ENCODE measurements around the gene ITPK1. TPM values are rescaled to one million over a fixed set of nuclear protein-coding genes. Genes with fewer than 3 reads are reported as not detected.

Gene ITPK1
- total RNA-seq, 2 experiments from 2014 or later: 65.7 to 73.0 TPM

- ChIA-PET CTCF (interaction anchor here (1.1 kb wide), 1 partner anchor 58 kb away, joined by 3 read pairs; no protein-coding TSS in a partner anchor), POLR2A (interaction anchor here (0.6 kb wide), 1 partner anchor 220 kb away, joined by 3 read pairs; no protein-coding TSS in a partner anchor)
Measured at GRCh38 chr14:93056166-93056839, 59.4 kb downstream of the ITPK1 start.

GRCh38 chr14:93055651-93056115 is 60.0 kb downstream of the ITPK1 start:
- ChIA-PET POLR2A (no interaction called here), CTCF (interaction anchor here (1.1 kb wide), 1 partner anchor 58 kb away, joined by 3 read pairs; no protein-coding TSS in a partner anchor)

GRCh38 chr14:93054876-93055275 is 60.8 kb downstream of the ITPK1 start:
- CTCF ChIA-PET: no interaction called here
- POLR2A ChIA-PET: no interaction called here

- POLR2A ChIA-PET: no interaction called here
- CTCF ChIA-PET: no interaction called here
Measured at GRCh38 chr14:93054006-93054405, 61.7 kb downstream of the ITPK1 start.

- CTCF ChIA-PET: no interaction called here
- POLR2A ChIA-PET: interaction anchor here (0.6 kb wide), 1 partner anchor 59 kb away, joined by 3 read pairs; no protein-coding TSS in a partner anchor
Measured at GRCh38 chr14:93051600-93052546, 63.9 kb downstream of the ITPK1 start.

- POLR2A ChIA-PET: no interaction called here
- CTCF ChIA-PET: no interaction called here
Measured at GRCh38 chr14:93050761-93051160, 65.0 kb downstream of the ITPK1 start.

- ChIA-PET CTCF (no interaction called here), POLR2A (no interaction called here)
Measured at GRCh38 chr14:93049867-93050331, 65.8 kb downstream of the ITPK1 start.

- ChIA-PET CTCF (no interaction called here), POLR2A (no interaction called here)
Measured at GRCh38 chr14:93049315-93049714, 66.4 kb downstream of the ITPK1 start.

GRCh38 chr14:93048843-93049242 is 66.9 kb downstream of the ITPK1 start:
- ChIA-PET POLR2A (no interaction called here), CTCF (no interaction called here)

- CTCF ChIA-PET: no interaction called here
- POLR2A ChIA-PET: no interaction called here
Measured at GRCh38 chr14:93047661-93048060, 68.1 kb downstream of the ITPK1 start.

- ChIA-PET CTCF (no interaction called here), POLR2A (no interaction called here)
Measured at GRCh38 chr14:93047157-93047556, 68.6 kb downstream of the ITPK1 start.

GRCh38 chr14:93046705-93047050 is 69.0 kb downstream of the ITPK1 start:
- CTCF ChIA-PET: no interaction called here
- POLR2A ChIA-PET: no interaction called here

- ChIA-PET POLR2A (no interaction called here), CTCF (no interaction called here)
Measured at GRCh38 chr14:93045965-93046704, 69.6 kb downstream of the ITPK1 start.

GRCh38 chr14:93045211-93045674 is 70.5 kb downstream of the ITPK1 start:
- ChIA-PET CTCF (no interaction called here), POLR2A (no interaction called here)

GRCh38 chr14:93044556-93044955 is 71.2 kb downstream of the ITPK1 start:
- ChIA-PET CTCF (no interaction called here), POLR2A (interaction anchor here (1.3 kb wide), 1 partner anchor 21 kb away, joined by 4 read pairs; no protein-coding TSS in a partner anchor)

GRCh38 chr14:93044121-93044520 is 71.6 kb downstream of the ITPK1 start:
- ChIA-PET POLR2A (interaction anchor here (1.3 kb wide), 1 partner anchor 22 kb away, joined by 4 read pairs; no protein-coding TSS in a partner anchor), CTCF (no interaction called here)

GRCh38 chr14:93042968-93043940 is 72.5 kb downstream of the ITPK1 start:
- CTCF ChIA-PET: no interaction called here

GRCh38 chr14:93041830-93042229 is 73.9 kb downstream of the ITPK1 start:
- ChIA-PET POLR2A (no interaction called here), CTCF (no interaction called here)

More at GRCh38 chr14:93042968-93043940, 72.5 kb downstream of the ITPK1 start:
- POLR2A ChIA-PET: interaction anchor here (1.3 kb wide), 1 partner anchor 23 kb away, joined by 4 read pairs; no protein-coding TSS in a partner anchor

GRCh38 chr14:93040982-93041381 is 74.7 kb downstream of the ITPK1 start:
- ChIA-PET CTCF (no interaction called here), POLR2A (no interaction called here)
